Muscle of back (tissue), 11 donors: ENCODE data around the gene NUPR1. TPM values are rescaled to one million over a fixed set of nuclear protein-coding genes. Genes with fewer than 3 reads are reported as not detected.
"Not testable (repeated sequence)": the region's sequence is repeated elsewhere in the genome, so short reads cannot be mapped to it uniquely, and the experiment has no call there.

Experiments used
- DNase-seq, 3 donors: peaks; one replicate each; pipeline versions ENCODE4 v3.0.0 to v3.0.0-alpha.2; 2013
- polyA plus RNA-seq, 10 donors: library from polyadenylated mRNA; unstranded; fragments of 120-200 nt; gene quantifications; one replicate each; pipeline ENCODE4 v1.2.1, GENCODE V29; 2013; ENCODE audit not compliant: insufficient read length in 10 of 10

Gene NUPR1
- polyA plus RNA-seq, 10 donors, result 26.4 to 55.6 (median 35.4) TPM

DNA sequence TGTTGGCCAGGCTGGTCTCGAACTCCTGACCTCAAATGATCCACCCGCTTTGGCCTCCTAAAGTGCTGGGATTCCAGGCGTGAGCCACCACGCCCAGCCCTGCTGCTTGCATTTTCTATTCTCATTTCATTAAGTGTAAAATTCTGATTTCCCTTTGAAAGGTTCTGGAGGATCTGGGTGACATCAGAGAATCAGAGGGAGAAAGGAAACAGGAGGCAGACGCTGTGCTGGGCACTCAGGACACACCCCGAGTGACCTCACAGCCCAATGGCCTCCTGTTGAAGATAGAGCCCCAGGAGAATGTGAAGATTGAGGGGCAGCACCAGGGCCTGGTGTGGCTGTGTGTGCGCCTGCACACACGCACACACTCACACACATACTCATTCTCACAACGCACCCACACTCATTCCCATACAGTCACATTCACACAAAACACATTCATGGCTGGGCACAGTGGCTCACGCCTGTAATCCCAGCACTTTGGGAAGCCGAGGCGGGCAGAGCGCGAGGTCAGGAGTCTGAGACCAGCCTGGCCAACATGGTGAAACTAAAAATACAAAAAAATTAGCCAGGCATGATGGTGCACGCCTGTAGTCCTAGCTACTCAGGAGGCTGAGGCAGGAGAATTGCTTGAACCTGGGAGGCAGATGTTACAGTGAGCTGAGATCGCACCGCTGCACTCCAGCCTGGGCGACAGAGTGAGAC lies 38.1 kb downstream of the NUPR1 start:
- not testable (repeated sequence) for DNase-seq

DNA sequence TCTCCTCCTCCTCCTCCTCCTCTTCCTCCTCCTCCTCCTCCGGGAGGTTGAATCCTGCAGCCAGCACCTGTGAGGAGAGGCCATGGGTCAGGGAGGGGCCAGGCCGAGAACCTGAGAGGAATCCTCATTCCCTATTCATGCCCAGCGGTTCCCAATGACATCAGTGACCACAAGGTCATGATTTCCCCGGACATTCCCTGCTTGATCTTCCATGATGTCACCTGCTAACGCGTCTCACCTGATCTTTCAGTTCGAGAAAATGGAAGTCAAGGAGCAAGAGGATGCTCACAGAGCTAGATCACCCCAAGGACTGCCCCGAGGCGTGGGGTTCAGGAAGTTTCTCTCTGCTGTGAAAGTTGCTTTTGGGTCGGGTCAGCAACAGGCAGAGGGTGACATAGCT lies 38.9 kb downstream of the NUPR1 start:
- no peak for DNase-seq

DNA sequence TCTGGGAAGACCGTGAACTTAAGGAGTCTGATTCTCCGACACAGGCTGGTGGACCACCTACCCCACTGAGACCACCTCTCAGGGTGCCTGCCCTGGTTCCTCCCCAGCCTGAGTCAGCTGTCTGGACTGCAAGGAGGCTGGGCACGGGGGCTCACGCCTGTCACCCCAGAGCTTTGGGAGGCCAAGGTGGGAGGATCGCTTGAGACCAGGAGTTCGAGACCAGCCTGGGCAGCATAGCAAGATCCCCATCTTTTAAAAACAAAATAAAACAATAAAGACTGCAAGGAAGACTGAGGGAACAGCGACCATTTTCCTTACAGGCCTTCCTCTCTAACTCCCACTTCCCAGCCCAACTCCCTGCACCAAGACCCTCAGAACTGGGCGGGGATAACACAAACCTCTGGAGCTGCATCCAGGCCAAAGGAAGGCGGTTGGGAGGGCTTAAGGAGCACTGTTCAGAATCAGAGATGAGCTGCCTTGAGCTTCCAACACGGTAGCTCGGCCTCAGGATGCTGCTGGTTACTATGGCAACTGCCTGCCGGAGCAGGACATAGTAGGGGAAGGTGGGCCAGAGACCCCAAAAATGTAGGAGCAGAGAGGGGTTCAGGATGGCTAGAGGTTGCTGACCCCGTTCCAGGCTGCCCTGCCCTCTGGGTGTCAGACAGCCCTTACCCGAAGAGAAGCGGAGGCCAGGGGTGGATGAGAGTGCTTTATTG lies 40.0 kb downstream of the NUPR1 start:
- DNase-seq, result no peak

DNA sequence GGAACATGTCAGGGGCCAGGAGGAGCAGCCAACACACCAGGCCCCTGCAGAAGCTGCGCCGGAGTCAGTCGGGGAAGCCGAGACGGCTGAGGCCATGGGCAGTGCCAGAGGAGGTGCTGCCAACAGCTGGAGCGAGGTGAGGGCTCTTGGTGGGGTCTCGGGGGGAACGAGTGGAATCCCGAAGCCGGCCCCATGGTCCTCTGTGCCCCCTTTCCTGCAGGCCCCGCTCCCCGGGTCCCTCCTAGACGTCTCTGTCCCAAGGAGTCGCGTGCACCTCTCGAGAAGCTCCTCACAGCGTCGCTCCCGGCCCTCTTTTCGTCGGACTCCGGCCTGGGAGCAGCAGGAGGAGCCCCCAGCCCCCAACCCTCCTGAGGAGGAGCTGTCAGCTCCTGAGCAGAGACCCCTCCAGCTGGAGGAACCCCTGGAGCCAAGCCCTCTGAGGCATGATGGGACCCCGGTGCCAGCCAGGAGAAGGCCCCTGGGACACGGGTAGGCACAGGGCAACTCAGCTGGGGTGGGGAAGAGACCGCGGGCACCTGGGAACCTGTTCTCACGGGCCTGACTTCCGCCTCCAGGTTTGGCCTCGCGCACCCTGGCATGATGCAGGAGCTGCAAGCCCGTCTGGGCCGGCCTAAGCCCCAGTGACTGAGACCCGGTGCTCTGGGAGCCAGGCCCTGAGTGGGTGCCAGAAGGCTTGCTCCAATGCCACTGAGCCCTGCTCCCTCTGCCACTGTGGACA lies 40.7 kb downstream of the NUPR1 start:
- DNase-seq, result no peak

DNA sequence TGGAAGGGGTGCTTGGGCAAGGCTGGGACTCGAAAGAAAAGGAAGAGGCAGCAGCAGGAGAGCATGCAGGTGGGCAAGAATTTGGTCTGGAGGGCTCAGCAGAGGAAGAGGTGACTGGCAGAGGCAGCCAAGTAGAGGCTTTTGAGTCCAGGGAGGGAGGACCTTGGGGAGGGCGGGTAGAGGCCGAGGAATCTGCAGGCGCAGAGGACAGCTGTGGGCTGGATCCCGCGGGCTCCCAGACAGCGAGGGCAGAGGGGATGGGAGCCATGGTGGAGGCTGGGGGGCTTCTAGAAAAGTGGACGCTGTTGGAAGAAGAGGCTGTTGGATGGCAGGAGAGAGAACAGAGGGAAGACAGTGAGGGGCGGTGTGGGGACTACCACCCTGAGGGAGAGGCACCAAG lies 41.4 kb downstream of the NUPR1 start:
- no peak for DNase-seq

DNA sequence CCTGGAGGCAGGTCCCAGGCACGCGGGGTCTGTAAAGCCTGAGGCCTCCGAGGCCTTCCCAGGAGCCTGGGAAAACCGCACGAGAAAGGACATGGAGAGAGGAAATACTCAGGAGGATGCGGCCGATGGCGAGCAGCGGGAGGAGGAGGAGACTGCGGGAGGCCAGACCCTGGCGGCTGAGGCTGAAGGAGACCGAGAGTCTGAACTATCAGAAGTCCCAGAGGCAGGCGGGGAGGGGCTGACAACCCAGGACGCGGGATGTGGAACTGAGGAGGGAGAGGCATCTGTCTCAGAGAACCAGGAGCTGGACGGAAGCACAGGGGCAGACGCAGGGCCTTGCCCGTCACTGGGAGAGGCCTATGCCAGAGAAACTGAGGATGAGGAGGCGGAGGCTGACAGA lies 41.9 kb downstream of the NUPR1 start:
- no peak for DNase-seq

DNA sequence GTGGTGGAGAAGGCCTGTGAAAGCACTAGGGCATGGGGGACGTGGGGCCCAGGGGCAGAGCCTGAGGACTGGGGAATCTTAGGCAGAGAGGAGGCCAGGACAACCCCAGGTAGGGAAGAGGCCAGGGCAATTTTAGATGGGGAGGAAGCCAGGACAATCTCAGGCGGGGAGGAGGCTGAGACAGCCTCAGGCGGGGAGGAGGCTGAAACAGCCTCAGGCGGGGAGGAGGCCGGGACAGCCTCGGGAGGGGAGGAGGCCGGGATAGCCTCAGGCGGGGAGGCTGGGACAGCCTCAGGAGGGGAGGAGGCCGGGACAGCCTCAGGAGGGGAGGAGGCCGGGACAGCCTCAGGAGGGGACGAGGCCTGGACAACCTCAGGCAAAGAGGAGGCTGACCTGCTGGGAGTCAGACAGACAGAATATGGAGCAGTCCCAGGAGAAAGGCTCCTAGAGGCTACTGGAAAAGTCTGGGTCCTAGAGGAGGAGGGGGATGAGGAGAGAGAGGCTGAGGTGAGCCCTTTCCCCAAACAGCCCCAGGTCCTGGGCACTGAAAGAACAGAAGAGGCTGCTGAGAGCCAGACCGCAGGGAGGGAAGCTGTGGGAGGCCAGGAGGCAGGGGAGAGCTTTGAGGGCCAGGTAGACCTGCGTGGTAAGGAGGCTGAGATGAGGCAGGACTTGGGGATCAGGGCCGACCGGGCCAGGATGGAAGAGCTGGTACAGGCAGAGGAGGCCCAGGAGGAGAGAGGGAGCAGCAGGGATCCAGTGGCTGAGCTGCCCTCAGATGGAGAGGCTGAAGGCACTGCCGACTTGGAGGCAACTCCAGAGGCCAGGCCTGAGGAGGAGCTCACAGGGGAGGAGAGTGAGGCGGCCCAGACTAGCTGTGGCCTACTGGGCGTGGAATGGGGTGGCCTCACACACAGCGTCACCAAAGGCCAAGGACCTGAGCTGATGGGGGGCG lies 42.7 kb downstream of the NUPR1 start:
- DNase-seq, result no peak

DNA sequence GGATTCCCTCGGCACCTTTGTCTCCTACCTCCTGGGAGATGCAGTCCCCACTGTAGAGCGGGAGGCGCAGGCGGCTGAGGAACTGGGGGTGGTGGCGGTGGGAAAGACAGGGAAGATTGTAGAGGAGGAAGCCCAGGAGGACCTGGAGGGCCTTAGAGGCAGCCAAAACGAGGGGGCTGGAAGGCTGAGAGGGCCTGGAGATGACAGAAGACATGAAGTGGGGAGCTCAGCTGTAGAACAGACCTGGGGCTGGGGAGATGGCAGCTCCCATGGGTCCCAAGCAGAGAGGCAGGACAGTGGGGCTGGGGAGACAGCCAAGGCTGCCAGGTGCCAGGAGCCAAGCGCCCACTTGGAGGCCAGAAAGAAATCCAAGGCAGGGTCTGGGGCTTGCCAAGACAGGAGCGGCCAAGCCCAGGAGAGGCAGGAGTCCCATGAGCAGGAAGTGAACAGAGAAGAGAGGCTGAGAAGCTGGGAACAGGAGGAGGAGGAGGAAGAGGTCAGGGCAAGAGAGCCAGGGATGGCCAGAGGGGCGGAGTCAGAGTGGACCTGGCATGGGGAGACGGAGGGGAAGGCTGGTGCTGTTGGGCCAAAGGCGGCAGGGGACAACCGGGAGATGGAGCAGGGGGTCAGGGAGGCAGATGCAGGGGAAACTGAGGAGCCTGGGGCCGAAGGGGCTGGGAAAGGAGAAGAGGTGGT lies 43.5 kb downstream of the NUPR1 start:
- DNase-seq, result no peak

DNA sequence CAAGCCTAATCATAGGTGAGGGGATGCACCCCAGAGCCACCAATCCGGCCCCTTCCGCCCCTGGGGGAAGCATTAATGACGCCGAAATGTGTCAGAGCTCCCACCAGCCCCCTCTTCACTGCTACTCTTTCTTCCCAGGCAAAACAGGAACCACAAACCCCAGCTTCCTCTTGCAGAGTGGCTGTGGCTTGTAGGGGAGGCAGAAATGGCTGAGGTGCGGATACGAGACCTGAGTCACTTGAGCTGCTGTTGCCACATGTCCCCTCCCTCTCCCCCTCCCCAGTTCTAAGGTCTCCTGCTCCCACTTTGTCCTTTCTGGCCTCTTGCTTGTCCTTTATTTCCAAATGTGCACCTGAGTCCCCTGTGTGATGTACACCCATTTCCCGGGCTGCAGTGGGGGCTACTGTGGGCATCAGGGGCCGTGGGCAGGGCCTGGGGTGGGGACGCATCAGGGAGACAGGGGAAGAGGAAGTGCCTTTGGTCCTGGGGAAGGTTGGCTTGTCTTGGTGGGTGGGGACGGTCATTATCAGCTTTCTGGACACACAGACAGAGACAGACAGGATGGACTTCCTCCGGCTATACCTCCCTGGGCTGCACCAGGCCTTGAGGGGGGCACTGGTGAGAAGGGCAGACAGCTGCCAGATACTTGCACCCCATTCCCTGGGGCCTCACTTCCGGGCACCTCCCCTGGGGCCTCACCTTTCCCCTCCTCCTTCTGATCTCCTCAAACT lies 44.5 kb downstream of the NUPR1 start, which contains the start of gene APOBR:
Gene APOBR, plus strand, starts transcription at position 523 of the 731 bp plus-strand sequence. Its CDS starts 39 bp downstream, at position 562.
- DNase-seq, result peak in 2 of 3 donors; percentile 24 to 35

DNA sequence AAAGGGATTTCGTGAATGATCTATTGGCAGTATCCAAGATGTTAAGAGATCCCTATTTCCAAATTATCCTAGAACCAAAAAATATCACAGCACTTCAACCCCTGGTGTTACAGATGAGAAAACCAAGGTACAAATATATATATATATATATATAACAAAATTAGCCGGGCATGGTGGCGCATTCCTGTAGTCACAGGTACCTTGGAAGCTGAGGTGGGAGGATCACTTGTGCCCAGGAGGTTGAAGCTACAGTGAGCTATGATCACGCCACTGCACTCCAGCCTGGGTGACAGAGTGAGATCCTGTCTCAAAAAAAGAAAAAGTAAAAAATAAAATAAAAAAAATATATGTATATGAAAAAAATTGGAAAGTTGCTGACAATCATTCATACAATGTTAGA lies 46.3 kb downstream of the NUPR1 start:
- DNase-seq, result no peak

DNA sequence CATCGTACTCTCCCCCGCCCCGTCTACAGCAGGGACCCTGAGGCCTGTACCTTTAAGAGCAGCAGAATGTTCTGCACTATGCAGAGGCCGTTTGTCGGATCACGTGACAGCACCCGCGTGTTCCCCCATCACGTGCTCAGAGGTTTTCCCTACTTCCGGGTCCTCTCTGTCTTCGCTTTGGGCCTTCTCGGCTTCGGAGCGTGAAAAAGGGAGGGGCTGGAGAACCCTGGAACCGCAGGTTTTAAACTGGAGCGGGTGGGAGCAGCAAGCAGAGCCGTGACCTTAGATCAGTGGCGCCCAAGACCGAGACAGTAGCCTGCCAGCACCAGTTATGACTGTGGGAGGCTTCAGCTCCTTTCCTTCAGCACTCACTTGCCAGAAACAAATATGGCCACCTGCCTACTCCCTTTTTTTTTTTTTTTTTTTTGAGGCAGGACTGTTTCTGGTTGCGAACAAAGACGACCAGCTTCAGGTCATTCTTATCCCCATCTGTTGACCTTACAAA lies 46.8 kb downstream of the NUPR1 start, which contains the start of gene CLN3:
Gene CLN3, minus strand, starts transcription at position 105 of the 505 bp plus-strand sequence. CDS start 315 bp downstream, outside the sequence.
- peak; percentile 94 to 99 (median 95) for DNase-seq

DNA sequence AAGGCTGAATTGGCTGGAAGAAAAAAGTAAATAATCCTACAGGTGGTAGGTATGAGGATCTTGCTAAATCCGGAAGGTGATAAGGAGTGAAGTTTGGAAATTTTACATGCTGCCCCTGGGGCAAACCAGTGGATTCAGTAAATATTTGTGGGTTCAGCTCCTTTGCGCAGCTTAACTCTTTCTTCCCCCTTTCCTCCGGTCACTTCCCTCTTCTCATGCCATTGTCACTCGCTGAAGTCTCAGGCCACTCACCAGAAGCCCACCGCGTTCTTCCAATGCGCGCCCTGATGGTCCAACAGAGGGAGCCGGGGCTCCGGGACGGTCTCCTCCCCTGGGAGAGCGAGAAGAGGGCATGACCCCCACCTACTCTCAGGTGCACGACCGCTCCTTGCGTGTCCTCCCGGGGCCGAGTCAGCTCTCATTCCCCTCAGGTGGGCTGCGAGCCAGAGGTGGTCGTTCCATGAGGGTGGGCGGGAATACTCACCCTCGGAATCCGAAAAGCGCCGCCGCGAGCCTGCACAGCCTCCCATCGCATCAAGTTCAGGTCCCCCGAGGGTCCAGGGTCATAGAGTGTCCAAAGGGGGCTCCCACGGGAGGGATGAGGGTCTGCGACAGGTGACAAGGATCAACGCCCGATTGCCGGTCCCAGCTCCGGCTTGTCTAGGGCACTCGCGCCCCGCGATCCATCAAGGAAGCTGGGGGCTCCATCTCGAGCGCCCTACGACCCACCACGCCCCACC lies 47.4 kb downstream of the NUPR1 start:
- DNase-seq, result peak; percentile 8 to 55 (median 22)

DNA sequence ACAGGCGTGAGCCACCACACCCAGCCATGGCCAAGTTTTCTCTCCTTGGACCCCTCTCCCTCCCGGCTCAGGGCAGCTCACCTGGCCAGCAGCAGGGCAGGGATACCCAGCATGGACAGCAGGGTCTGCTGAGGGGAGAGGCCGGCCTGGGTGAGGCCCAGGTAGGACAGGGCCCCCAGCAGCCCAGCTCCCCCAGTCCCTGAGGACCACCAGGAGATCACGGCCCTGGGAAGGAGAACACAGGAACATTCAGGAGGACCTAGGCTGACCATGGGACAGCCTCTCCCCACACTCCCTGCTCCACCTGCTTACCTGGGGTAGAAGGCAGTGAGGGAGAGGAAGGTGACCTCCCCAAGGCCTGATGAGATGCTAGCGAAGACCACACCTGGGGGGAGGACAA lies 52.5 kb downstream of the NUPR1 start:
- no peak for DNase-seq

DNA sequence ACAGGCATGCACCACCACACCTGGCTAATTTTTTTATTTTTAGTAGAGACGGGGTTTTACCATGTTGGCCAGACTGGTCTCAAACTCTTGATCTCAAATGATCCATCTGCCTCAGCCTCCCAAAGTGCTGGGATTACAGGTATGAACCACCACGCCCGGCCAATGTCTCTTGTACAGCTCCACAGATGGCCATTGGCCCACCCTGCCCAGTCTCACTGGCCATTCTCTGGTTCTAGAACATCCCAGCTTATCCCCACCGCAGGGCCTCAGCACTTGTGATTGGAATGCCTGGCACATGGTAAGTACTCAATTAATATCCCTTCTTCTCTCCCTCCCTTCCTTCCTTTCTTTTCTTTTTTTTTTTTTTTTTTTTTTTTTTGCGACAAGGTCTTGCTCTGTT lies 55.4 kb downstream of the NUPR1 start:
- not testable (repeated sequence) for DNase-seq
